Measurements from ENCODE around the gene LYG1.

The LYG1 gene

GRCh38 chr2:99275882-99276281, 25.1 kb downstream of the LYG1 start:
- no peak for DNase-seq (ENCODE audit: low read depth in 3 of 3)

DNA sequence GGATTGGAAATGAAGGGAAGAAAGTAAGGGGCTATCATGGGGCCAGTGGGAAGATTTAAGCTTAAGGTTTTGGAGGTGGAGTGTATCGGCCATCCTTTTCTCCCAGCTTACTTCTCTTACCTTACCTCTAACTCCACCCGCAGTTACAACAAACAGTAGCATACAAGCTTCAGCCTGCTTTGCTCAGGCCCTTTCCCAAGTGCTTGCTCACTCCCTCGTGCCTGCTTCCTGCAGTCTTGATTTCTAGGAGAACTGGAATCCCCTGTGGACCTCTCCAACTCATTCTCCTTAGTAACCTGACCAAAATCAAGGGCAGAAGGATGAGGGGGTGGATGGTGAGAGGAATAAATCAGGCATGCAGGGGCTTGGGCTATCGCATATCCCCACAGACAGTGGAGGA, 39.8 kb downstream of the LYG1 start:
- DNase-seq (ENCODE audit: low read depth in 3 of 3), result no peak

GRCh38 chr2:99260184-99260583, 40.8 kb downstream of the LYG1 start:
- no peak for DNase-seq (ENCODE audit: low read depth in 3 of 3)

GRCh38 chr2:99259465-99259864, 41.5 kb downstream of the LYG1 start:
- DNase-seq (ENCODE audit: low read depth in 3 of 3), result no peak

- DNase-seq (ENCODE audit: low read depth in 3 of 3), result no peak
Observed at GRCh38 chr2:99256677-99257076, 44.3 kb downstream of the LYG1 start.

DNA sequence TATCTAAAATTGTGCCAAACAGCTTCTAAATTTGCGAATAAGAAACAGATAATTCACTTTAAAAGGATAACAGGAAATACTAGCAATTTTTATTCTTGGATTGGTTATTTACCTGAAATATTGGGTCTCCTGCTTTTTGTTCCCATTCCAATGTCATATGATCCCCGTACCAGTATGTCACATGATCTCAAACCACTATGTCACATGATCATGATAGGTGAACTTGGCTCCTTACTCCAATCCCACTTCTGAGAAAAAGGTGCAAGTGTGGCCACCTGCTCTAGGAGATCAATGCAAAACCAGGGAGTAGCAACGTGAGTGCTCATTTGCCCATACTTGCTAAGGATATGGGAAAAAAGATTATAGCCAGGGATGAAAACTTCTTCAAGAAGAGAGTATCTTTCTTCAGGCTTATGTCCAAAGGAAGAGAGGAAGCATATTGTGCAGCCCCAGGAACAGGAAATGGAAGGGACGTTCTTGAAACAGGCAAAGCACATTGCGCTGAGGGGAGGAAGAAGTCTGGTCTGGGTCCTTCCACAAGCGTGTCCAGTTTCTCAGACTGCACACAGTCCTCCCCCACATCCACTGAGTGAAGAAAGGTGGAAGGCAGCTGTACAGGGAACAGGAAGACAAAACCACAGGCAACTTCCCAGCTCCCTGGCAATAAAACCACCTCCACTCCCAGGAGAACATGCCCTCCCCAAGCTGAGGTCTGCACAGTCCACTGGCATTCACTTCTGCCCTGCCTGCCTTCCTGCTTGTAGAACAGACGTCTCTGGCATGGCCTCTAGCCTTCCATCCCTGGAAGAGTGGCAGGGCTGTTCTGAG, 45.3 kb downstream of the LYG1 start, which contains the start of gene LYG2:
Gene LYG2 (minus strand): TSS at position 176 of the 828 bp plus-strand sequence. CDS start 1,406 bp downstream, outside the sequence.
- DNase-seq (ENCODE audit: low read depth in 3 of 3), result no peak

- DNase-seq (ENCODE audit: low read depth in 3 of 3), result no peak
Observed at GRCh38 chr2:99249951-99250350, 51.0 kb downstream of the LYG1 start.

DNA sequence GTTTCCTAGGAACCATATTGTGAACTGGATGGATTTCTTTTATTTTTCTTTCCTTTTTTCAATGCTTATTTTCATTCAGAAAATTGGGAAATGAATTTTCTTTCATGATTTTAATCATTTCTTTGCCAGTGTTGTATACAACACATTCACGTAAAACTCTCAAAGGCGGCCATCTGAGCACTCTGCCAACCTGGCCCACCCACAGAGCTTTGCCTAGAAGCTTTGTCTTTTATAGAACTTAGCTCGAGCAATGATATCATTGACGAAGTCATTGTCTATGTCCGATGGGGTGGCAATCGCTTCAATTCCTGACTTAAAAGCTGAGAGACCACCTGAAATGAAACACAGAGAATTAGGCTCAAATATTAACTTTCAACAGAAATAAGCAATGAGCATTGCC, 58.8 kb downstream of the LYG1 start:
- DNase-seq (ENCODE audit: low read depth in 3 of 3), result no peak

DNA sequence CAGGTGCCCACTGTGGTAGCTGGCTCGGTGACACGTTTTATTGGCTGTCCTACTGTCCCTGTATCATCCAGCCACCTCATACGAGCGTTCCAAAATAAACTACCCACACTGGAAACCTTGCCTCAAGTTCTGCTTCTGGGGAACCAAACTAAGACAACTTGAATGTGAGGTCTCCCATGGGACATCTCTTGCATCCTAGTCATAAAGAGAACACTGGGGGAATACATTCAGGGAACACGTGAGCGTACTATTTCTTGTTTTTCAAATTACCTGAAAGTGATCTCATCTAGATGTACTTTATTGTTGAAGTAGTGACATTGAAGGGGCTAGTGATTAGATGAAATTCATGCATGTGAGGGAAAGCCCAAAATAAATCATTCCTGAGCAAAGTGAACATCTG, 60.6 kb downstream of the LYG1 start:
- no peak for DNase-seq (ENCODE audit: low read depth in 3 of 3)

GRCh38 chr2:99238599-99238998, 62.4 kb downstream of the LYG1 start:
- no peak for DNase-seq (ENCODE audit: low read depth in 3 of 3)

Data from stimulated activated CD4-positive, alpha-beta T cell treated with anti-CD3 and anti-CD28 coated beads, TNF-alpha, amount 100 ng/mL, for 24 hours (primary cell).